Ovary (tissue), 9 donors: Measurements from ENCODE around the gene ZNF41. TPM values are rescaled to one million over a fixed set of nuclear protein-coding genes. Genes with fewer than 3 reads are reported as not detected.
"Not testable (repeated sequence)": the region's sequence is repeated elsewhere in the genome, so short reads cannot be mapped to it uniquely, and the experiment has no call there.

Source experiments
- DNase-seq, 5 donors: peaks; one replicate each; pipeline ENCODE4 v3.0.0-alpha.2; 2019 to 2020
- H3K27ac ChIP-seq, 2 donors: fragments of 200-600 bp; one replicate each; pipeline versions ENCODE4 v1.5.1 to v1.8.0; 2019 to 2022
- H3K27me3 ChIP-seq: fragments of 200-600 bp; one replicate; pipeline ENCODE4 v1.8.0; 2022
- H3K36me3 ChIP-seq: fragments of 200-600 bp; sonication (generic); one replicate; pipeline ENCODE4 v1.5.1; 2019
- H3K4me1 ChIP-seq: one replicate; pipeline ENCODE4 v1.8.1; 2013; ENCODE audit warnings: mild to moderate bottlenecking, moderate library complexity; ENCODE audit not compliant: insufficient read depth
- H3K4me3 ChIP-seq: fragments of 200-600 bp; sonication (generic); one replicate; pipeline ENCODE4 v1.5.1; 2017
- H3K9me3 ChIP-seq, 2 donors: fragments of 200-600 bp in 1 of 2; sonication (generic) in 1 of 2; one replicate each; pipeline versions ENCODE4 v1.5.1 to v1.8.1; 2013 to 2019; ENCODE audit warnings: mild to moderate bottlenecking in 1 of 2, moderate library complexity in 1 of 2
- EP300 ChIP-seq: sonication (generic); formaldehyde crosslinking; IDR thresholded peaks from one replicate; pipeline ENCODE4 v1.6.1; 2017; ENCODE audit warnings: antibody characterized with exemption
- POLR2A ChIP-seq: fragments of 450-650 bp; IDR thresholded peaks from one replicate; pipeline ENCODE4 v1.6.1; 2017; ENCODE audit warnings: antibody characterized with exemption, mild to moderate bottlenecking, moderate library complexity
- WGBS, 3 donors: extraction: QIAGEN DNeasy Blood & Tissue Kit in 1 of 3; methylation state at CpG; one replicate each; pipeline versions ENCODE4 v1.1.5 to v1.1.7; 2013 to 2017; 5-methylcytosine and 5-hydroxymethylcytosine counted together
- intact Hi-C, 4 donors: fragments of 100-400 bp; cut with DNase I; formaldehyde crosslinking; loops; one replicate each; pipeline versions ENCODE4 v1.11.0 to v1.15.1; 2022 to 2023
- polyA plus RNA-seq, 2 donors: library from polyadenylated mRNA; stranded (reverse); fragments of 200-250 nt in 1 of 2; fragments of 350-450 nt in 1 of 2; fragmentation: Illumina TruSeq in 1 of 2; extraction: RNeasy Lipid Tissue Mini Kit (QIAGEN cat#74804) in 1 of 2; gene quantifications; one replicate each; pipeline ENCODE4 v1.2.3, GENCODE V29; 2013 to 2014
- total RNA-seq, 7 donors: library from RNA; depleted of rRNA in 2 of 7; stranded (reverse); fragments of >200 nt in 2 of 7; fragmentation: NEBNext Ultra II Directional in 3 of 7; extraction: Animal tissue kit (Norgen Biotek cat#: 25700) in 3 of 7; gene quantifications; one replicate each; pipeline versions ENCODE4 v1.1.0 to v1.2.4, GENCODE V29; 2016 to 2023
- TF ChIP-seq, protein P1 (sequence below), 3 donors: fragments of 450-650 bp in 2 of 3; fragments of 200-600 bp in 1 of 3; IDR thresholded peaks; one replicate each; pipeline versions ENCODE4 v1.5.1 to v1.8.0; 2016 to 2022; ENCODE audit warnings: antibody characterized with exemption in 3 of 3, mild to moderate bottlenecking in 1 of 3
- donor health status: DM: no; HTN: no; CAD: no; lungs with moderate emphysema.
- donor health status: DM: no; HTN: no; CAD: no.
- donor health status: Bipolar disorder and iron deficiency.
- donor health status: DM: yes; HTN: yes; CAD: no.
- donor health status: DM: no; HTN: no; CAD: no.
- donor health status: DM: yes; HTN: yes; CAD: no.

Gene ZNF41
- total and polyA plus RNA-seq, 9 donors: 2.9 to 11.3 (median 7.8) TPM

DNA sequence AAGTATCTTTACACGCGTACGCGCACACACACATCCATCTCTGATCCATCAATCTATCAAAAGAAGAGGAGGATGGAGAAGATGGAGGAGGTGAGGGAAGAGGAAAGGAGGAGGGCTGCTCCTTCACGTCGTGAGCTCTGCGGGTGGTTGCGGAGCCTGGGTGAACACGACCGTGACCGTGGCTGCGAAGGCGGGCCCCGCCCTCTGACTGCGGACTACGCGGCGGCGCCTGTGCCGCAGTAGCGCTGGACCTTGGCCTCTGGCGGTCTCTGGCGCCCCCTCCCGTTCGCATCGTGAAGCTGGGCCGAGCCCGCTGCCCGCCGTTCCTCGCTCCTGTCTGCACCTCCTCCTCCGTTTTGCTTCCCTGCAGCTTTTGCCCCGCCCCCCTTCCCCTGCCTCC, 40.3 kb upstream of the ZNF41 start:
- no peaks in the 10 kb centered on the region for H3K4me1 ChIP-seq
- 21 to 25% (median 23%) methylated on average over 33 of the region's 33 CpGs for WGBS, 3 donors
- DNase-seq: peak; percentile 79 to 91 (median 88)
- H3K27ac ChIP-seq: no peak overlapping the region
- intact Hi-C loops: loop anchor here in 3 of 4 donors (5.0 to 10.0 kb wide), 3 partner anchors 138 to 331 kb away; partner anchors contain the start of gene UBA1 (in 2 of the 3)
- TF ChIP-seq, protein P1, sequence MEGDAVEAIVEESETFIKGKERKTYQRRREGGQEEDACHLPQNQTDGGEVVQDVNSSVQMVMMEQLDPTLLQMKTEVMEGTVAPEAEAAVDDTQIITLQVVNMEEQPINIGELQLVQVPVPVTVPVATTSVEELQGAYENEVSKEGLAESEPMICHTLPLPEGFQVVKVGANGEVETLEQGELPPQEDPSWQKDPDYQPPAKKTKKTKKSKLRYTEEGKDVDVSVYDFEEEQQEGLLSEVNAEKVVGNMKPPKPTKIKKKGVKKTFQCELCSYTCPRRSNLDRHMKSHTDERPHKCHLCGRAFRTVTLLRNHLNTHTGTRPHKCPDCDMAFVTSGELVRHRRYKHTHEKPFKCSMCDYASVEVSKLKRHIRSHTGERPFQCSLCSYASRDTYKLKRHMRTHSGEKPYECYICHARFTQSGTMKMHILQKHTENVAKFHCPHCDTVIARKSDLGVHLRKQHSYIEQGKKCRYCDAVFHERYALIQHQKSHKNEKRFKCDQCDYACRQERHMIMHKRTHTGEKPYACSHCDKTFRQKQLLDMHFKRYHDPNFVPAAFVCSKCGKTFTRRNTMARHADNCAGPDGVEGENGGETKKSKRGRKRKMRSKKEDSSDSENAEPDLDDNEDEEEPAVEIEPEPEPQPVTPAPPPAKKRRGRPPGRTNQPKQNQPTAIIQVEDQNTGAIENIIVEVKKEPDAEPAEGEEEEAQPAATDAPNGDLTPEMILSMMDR (IDR thresholded peaks at IDR 0.05): peak; percentile 54 to 76 (median 65)
- no peak for TF ChIP-seq EP300
- H3K36me3 ChIP-seq: no peaks in the 10 kb centered on the region
- no peaks in the 10 kb centered on the region for H3K9me3 ChIP-seq
- H3K27me3 ChIP-seq: no peaks in the 10 kb centered on the region
- peak overlapping the region; percentile 50 for H3K4me3 ChIP-seq

DNA sequence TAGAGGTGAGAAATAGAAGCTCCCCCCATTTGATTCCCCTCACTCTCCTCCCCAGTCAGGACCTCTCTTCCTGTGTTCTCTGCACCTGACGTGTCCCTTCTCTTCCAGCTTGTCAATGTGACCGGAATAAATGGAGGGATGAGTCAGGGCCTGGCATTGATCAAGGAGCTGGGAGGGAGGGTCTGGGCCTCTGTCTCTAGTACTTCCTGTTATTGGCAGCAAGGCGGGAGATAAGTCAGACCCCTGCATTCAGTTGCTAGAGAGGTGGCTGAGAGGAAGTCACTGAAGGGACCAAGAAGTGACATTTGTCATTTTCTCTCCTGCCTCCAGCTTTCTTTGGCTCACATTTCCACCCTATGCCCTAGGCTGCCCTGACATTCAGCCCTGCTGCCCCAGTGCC, 35.1 kb upstream of the ZNF41 start:
- DNase-seq: no peak
- intact Hi-C loops: loop anchor here in 1 of 4 donors (10.0 kb wide), 1 partner anchor 57 kb away; no protein-coding TSS in a partner anchor
- TF ChIP-seq EP300: no peak
- TF ChIP-seq, protein P1 (IDR thresholded peaks at IDR 0.05): no peak
- no peak for TF ChIP-seq POLR2A
- no peak overlapping the region for H3K4me3 ChIP-seq
- WGBS, 3 donors: 71 to 81% (median 74%) methylated on average over 3 of the region's 3 CpGs
- H3K4me1 ChIP-seq: no peaks in the 10 kb centered on the region
- H3K27ac ChIP-seq: no peak overlapping the region
- no peaks in the 10 kb centered on the region for H3K9me3 ChIP-seq
- no peaks in the 10 kb centered on the region for H3K36me3 ChIP-seq
- H3K27me3 ChIP-seq: no peaks in the 10 kb centered on the region

DNA sequence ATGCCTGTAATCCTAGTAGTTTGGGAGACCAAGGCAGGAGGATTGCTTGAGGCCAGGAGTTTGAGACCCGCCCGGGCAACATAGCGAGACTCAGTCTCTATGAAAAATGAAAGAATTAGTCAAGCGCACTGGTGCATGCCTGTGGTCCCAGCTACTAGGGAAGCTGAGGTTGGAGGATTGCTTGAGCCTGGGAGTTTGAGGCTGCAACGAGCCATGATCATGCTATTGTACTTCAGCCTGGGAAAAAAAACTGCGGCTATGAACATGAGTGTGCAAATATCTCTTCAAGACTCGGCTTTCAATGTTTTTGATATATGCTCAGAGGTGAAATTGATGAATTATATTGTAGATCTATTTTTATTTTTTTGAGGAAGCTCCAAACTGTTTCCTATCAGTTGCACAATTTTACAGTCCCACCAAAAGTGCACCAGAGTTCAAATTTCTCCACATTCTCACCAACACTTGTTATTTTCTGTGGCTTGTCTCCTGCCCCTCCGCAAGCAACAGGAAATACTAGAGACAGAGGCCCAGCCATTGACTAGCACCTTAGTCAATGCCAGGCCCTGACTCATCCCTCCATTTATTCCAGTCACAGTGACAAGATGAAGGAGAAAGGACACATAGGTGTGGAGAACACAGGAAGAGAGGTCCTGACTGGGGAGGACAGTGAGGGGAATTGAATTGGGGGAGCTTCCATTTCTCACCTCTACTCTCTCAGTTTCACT, 33.1 kb upstream of the ZNF41 start:
- intact Hi-C loops: loop anchor here in 1 of 4 donors (10.0 kb wide), 1 partner anchor 59 kb away; no protein-coding TSS in a partner anchor
- no peak overlapping the region for H3K27ac ChIP-seq
- H3K9me3 ChIP-seq: no peaks in the 10 kb centered on the region
- WGBS, 3 donors: 86 to 93% (median 92%) methylated on average over 8 of the region's 8 CpGs
- DNase-seq: no peak
- H3K4me3 ChIP-seq: no peak overlapping the region
- H3K27me3 ChIP-seq: no peaks in the 10 kb centered on the region
- TF ChIP-seq, protein P1 (IDR thresholded peaks at IDR 0.05): no peak
- no peak for TF ChIP-seq EP300
- no peak for TF ChIP-seq POLR2A
- no peaks in the 10 kb centered on the region for H3K4me1 ChIP-seq
- no peaks in the 10 kb centered on the region for H3K36me3 ChIP-seq

DNA sequence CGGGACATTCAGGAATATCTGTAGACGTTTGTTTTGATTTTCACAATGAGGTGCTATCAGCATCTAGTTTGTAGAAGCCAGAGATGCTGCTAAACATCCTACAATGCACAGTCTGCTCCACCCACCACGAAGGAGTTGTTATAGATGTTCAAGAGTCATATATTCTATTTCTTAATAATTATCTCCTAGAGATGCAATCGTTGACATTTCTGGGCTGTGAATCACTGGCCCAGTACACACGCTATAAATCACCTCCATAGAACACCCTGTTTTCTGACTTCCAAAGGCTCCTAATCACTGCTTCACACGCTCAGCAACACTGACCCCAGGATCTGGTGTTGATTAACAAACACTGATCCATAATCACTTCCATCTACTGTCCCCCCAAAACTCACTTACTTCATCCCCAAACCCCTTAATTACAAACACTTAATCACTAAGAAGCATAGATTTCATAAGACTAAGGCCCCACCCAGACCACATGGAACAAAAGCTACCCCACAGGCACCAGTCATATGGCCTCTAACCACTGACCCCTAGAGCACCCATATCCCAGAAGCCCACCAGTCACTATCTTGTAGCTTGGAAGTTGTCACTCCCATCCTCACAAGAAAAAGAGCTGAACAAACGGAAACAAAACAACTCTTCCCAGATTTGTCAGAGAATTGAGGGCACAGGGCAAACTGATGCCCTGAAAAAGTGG, 31.7 kb upstream of the ZNF41 start:
- no peak overlapping the region for H3K27ac ChIP-seq
- H3K27me3 ChIP-seq: no peaks in the 10 kb centered on the region
- no peaks in the 10 kb centered on the region for H3K9me3 ChIP-seq
- no peaks in the 10 kb centered on the region for H3K36me3 ChIP-seq
- H3K4me3 ChIP-seq: no peak overlapping the region
- intact Hi-C loops: loop anchor here in 1 of 4 donors (10.0 kb wide), 1 partner anchor 60 kb away; no protein-coding TSS in a partner anchor
- no peak for DNase-seq
- TF ChIP-seq POLR2A (no peak), EP300 (no peak)
- TF ChIP-seq, protein P1 (IDR thresholded peaks at IDR 0.05): no peak
- WGBS, 3 donors: 43 to 61% (median 54%) methylated on average over 7 of the region's 7 CpGs
- no peaks in the 10 kb centered on the region for H3K4me1 ChIP-seq

DNA sequence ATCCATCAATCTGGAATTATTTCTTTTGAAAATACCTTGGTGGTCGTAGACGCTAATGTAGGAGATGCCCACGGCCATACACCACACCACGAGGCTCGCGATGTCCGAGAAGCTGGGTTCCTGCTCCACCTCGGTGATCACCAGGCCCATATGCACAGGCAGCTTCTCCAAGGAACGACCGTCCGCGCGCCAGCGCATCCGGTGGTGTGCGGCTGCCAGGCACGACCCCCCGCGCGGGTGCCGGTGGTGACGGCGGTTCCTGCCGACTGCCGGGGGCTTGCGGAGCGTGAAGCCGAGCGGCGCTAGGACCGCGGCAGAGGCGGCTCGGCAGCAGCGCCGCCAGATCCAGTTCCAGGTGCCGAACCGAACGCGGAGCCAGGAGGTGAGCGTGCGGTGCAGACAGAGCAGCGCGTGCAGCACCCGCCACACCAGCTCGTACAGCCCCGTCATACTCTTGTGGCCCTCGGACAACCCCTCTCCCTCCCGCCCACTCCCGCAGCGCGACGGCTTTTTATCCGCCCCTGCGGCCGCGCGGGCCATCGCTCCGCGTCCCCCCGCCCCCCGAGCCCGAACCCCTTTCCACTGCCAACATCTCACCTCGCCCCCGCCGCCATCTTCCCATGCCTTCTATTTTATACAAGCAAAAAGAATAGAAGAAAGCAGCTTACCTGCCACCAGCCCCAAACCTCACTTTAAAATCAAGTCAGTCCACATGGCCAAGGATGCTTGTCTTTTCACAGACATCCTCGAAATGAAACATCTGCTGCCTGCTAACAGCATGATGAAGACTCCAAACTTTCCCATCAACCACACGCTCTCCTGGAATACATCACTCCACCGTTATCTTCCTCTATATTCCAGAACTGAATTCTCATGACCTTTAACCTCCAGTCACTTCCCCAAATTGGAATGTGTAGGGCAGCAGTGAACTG, 30.3 kb upstream of the ZNF41 start:
- H3K27me3 ChIP-seq, H3K27ac ChIP-seq, H3K36me3 ChIP-seq, H3K4me1 ChIP-seq, H3K9me3 ChIP-seq: not testable (repeated sequence)
- H3K4me3 ChIP-seq: peak overlapping the region; percentile 38
- DNase-seq: peak in 2 of 5 donors; percentile 19 to 38
- WGBS, 3 donors: 24 to 26% (median 24%) methylated on average over 45 to 56 of the region's 70 CpGs
- intact Hi-C loops: loop anchor here in 1 of 4 donors (10.0 kb wide), 1 partner anchor 62 kb away; no protein-coding TSS in a partner anchor

DNA sequence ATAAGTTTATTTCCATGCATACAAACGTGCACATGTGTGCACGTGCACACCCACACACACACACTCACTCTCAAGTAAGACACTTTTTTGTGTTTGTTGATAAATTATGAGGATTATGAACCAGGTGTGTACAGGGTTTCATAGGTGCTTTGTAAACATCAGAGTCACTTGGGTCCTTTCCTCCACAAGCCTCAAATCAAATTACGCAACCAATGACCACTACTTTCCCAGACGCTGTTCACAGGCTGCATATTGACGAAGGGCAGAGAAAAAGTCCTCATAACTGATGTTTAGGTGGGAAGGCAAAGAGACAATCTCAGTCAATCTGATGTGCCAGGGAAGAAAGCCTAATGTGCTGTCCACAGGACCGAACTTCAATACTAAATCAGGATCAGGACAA, 29.4 kb upstream of the ZNF41 start:
- not testable (repeated sequence) for H3K9me3 ChIP-seq, H3K27me3 ChIP-seq, DNase-seq, H3K27ac ChIP-seq, H3K4me1 ChIP-seq, H3K36me3 ChIP-seq, H3K4me3 ChIP-seq
- WGBS, 3 donors: 73 to 79% (median 77%) methylated on average over 4 to 6 of the region's 6 CpGs
- intact Hi-C loops: loop anchor here in 1 of 4 donors (10.0 kb wide), 1 partner anchor 62 kb away; no protein-coding TSS in a partner anchor
